Body of pancreas (tissue), 4 donors: ENCODE measurements around the gene WDR7.

ENCODE experiments used
- CTCF ChIP-seq, 7 experiments: fragments of 450-650 bp in 4 of 7; fragments of 200-600 bp in 3 of 7; sonication (generic) in 3 of 7; IDR thresholded peaks; one replicate each; pipeline ENCODE4 v1.5.1; 2016 to 2019; ENCODE audit warnings: antibody characterized with exemption in 7 of 7
- POLR2A ChIP-seq, 3 donors: fragments of 450-650 bp; IDR thresholded peaks; one replicate each; pipeline ENCODE4 v1.6.1; 2016; ENCODE audit warnings: antibody characterized with exemption in 3 of 3, mild to moderate bottlenecking in 2 of 3

GRCh38 chr18:56815926-56816325 is 164.8 kb downstream of the WDR7 start:
- TF ChIP-seq POLR2A (IDR thresholded peaks at IDR 0.05) (no peak), CTCF (IDR thresholded peaks at IDR 0.05) (no peak)
